Hematopoietic multipotent progenitor cell treated with erythropoietin and hydrocortisone succinate and interleukin-3 and kit ligand, for 8 days (in vitro differentiated cells): ENCODE measurements around the gene CPM.
"Not testable (repeated sequence)": the region's sequence is repeated elsewhere in the genome, so short reads cannot be mapped to it uniquely, and the experiment has no call there.

ENCODE experiments used
- DNase-seq: peaks from one replicate; pipeline ENCODE4 v3.0.0-alpha.2; 2015

CPM gene

GRCh38 chr12:68844788-68845695, 87.9 kb downstream of the CPM start:
- DNase-seq: peak; percentile 49

GRCh38 chr12:68844318-68844745, 88.6 kb downstream of the CPM start:
- no peak for DNase-seq

GRCh38 chr12:68842784-68843567, 90.0 kb downstream of the CPM start:
- DNase-seq: no peak

GRCh38 chr12:68842123-68842522, 90.8 kb downstream of the CPM start:
- no peak for DNase-seq

- no peak for DNase-seq
Observed at GRCh38 chr12:68841717-68842116, 91.3 kb downstream of the CPM start.

- DNase-seq: not testable (repeated sequence)
Observed at GRCh38 chr12:68841175-68841574, 91.8 kb downstream of the CPM start.

- DNase-seq: no peak
Observed at GRCh38 chr12:68839183-68840147, 93.5 kb downstream of the CPM start.

GRCh38 chr12:68838046-68838886, 94.7 kb downstream of the CPM start:
- DNase-seq: no peak

- no peak for DNase-seq
Observed at GRCh38 chr12:68837215-68837614, 95.8 kb downstream of the CPM start.

GRCh38 chr12:68835333-68835908, 97.5 kb downstream of the CPM start:
- DNase-seq: no peak

GRCh38 chr12:68833508-68833907, 99.5 kb downstream of the CPM start:
- DNase-seq: no peak

GRCh38 chr12:68832504-68832867, 100.5 kb downstream of the CPM start:
- DNase-seq: no peak

- no peak for DNase-seq
Observed at GRCh38 chr12:68831751-68832503, 101.0 kb downstream of the CPM start.

- DNase-seq: no peak
Observed at GRCh38 chr12:68831272-68831671, 101.7 kb downstream of the CPM start.

GRCh38 chr12:68828672-68829068, 104.3 kb downstream of the CPM start:
- DNase-seq: no peak

GRCh38 chr12:68827895-68828671, 104.9 kb downstream of the CPM start:
- no peak for DNase-seq

- no peak for DNase-seq
Observed at GRCh38 chr12:68825569-68826217, 107.3 kb downstream of the CPM start.

GRCh38 chr12:68824597-68825250, 108.2 kb downstream of the CPM start:
- DNase-seq: no peak

- no peak for DNase-seq
Observed at GRCh38 chr12:68824131-68824530, 108.8 kb downstream of the CPM start.
